NK-92 (cell line): Measurements from ENCODE around the gene MGRN1.

ENCODE experiments used
- DNase-seq: peaks from one replicate; lab custom pipeline; 2025; ENCODE audit not compliant: unreplicated experiment; lab: John Stamatoyannopoulos, UW

Gene MGRN1

GRCh38 chr16:4603624-4604170, 20.9 kb upstream of the MGRN1 start:
- DNase-seq: no peak

GRCh38 chr16:4604401-4604800, 20.2 kb upstream of the MGRN1 start:
- no peak for DNase-seq

- no peak for DNase-seq
Measured at GRCh38 chr16:4606354-4606753, 18.3 kb upstream of the MGRN1 start.

GRCh38 chr16:4607841-4608703, 16.6 kb upstream of the MGRN1 start:
- no peak for DNase-seq

- no peak for DNase-seq
Measured at GRCh38 chr16:4608704-4608980, 16.0 kb upstream of the MGRN1 start.

- DNase-seq: no peak
Measured at GRCh38 chr16:4609200-4610010, 15.2 kb upstream of the MGRN1 start.

GRCh38 chr16:4610011-4611005, 14.3 kb upstream of the MGRN1 start:
- DNase-seq: no peak

- DNase-seq: no peak
Measured at GRCh38 chr16:4611337-4612021, 13.1 kb upstream of the MGRN1 start.

- no peak for DNase-seq
Measured at GRCh38 chr16:4612474-4612931, 12.1 kb upstream of the MGRN1 start.

GRCh38 chr16:4612977-4613635, 11.5 kb upstream of the MGRN1 start:
- no peak for DNase-seq

- no peak for DNase-seq
Measured at GRCh38 chr16:4613636-4614570, 10.7 kb upstream of the MGRN1 start.

GRCh38 chr16:4614571-4615383, 9.8 kb upstream of the MGRN1 start, which contains the start of gene UBALD1:
UBALD1 (minus strand) TSS chr16:4614888; CDS start chr16:4614797, 91 bp downstream.
- DNase-seq: no peak

GRCh38 chr16:4615384-4616046, 9.1 kb upstream of the MGRN1 start:
- DNase-seq: no peak

GRCh38 chr16:4616047-4616811, 8.4 kb upstream of the MGRN1 start:
- DNase-seq: peak; percentile 97

- no peak for DNase-seq
Measured at GRCh38 chr16:4617880-4618279, 6.7 kb upstream of the MGRN1 start.

GRCh38 chr16:4618645-4619418, 5.8 kb upstream of the MGRN1 start:
- no peak for DNase-seq
